Neutrophil (primary cell): ENCODE measurements around the gene NOL9.

ENCODE experiments used
- H3K27ac ChIP-seq: fragments of 200-600 bp; sonication (generic); 2 replicates; pipeline ENCODE4 v1.5.1; 2016; ENCODE audit warnings: mild to moderate bottlenecking, moderate library complexity
- H3K27me3 ChIP-seq: fragments of 200-600 bp; sonication (generic); 2 replicates; pipeline ENCODE4 v1.6.0; 2016; ENCODE audit warnings: mild to moderate bottlenecking
- H3K36me3 ChIP-seq: fragments of 200-600 bp; sonication (generic); 2 replicates; pipeline ENCODE4 v1.5.1; 2017
- H3K4me1 ChIP-seq, 2 experiments: fragments of 200-600 bp in 1 of 2; sonication (generic) in 1 of 2; 1 replicate in 1 of 2; 2 replicates in 1 of 2; pipeline versions ENCODE4 v1.5.1 to v1.6.1; 2013 to 2016; ENCODE audit warnings: low read depth in 1 of 2, low read length in 1 of 2, mild to moderate bottlenecking in 1 of 2, moderate library complexity in 1 of 2; ENCODE audit not compliant: control insufficient read depth in 1 of 2, insufficient read depth in 1 of 2
- H3K4me3 ChIP-seq, 2 experiments: fragments of 200-600 bp in 1 of 2; sonication (generic) in 1 of 2; 1 replicate in 1 of 2; 2 replicates in 1 of 2; pipeline ENCODE4 v1.5.1; 2013 to 2016; ENCODE audit warnings: low read depth in 1 of 2, low read length in 1 of 2, mild to moderate bottlenecking in 1 of 2, moderate library complexity in 1 of 2
- H3K9me3 ChIP-seq: fragments of 200-600 bp; sonication (generic); 2 replicates; pipeline ENCODE4 v1.5.1; 2016
- TF ChIP-seq, protein P1 (sequence below): fragments of 200-600 bp; sonication (generic); IDR thresholded peaks from 2 replicates; pipeline ENCODE4 v1.5.1; 2016; ENCODE audit warnings: antibody characterized with exemption

Gene NOL9

DNA sequence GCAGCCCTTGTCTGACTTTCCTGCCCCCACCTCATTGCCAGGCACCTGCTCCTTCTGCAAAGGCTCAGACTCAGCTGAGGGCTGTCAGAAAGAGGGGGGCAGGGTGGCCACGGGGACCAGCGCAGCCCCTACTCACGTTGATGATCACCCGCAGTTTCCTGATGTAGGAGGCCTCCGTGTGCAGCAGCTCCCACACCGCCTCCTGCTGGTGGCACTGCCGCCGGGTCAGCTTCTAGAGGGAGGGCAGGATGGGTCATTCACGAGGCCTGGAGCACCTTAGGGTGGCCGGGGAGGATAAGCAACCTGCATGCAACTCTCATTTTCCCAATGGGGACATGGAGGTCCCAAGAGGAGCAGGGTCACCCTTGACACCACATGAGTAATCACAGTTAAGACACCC lies 81.9 kb downstream of the NOL9 start:
- Histone ChIP-seq H3K4me1 (no peaks in the 10 kb centered on the region), H3K9me3 (no peaks in the 10 kb centered on the region), H3K4me3 (no peak overlapping the region), H3K36me3 (no peaks in the 10 kb centered on the region), H3K27ac (no peak overlapping the region), H3K27me3 (peaks cover 9% of the 10 kb centered on the region)
- TF ChIP-seq, protein P1, sequence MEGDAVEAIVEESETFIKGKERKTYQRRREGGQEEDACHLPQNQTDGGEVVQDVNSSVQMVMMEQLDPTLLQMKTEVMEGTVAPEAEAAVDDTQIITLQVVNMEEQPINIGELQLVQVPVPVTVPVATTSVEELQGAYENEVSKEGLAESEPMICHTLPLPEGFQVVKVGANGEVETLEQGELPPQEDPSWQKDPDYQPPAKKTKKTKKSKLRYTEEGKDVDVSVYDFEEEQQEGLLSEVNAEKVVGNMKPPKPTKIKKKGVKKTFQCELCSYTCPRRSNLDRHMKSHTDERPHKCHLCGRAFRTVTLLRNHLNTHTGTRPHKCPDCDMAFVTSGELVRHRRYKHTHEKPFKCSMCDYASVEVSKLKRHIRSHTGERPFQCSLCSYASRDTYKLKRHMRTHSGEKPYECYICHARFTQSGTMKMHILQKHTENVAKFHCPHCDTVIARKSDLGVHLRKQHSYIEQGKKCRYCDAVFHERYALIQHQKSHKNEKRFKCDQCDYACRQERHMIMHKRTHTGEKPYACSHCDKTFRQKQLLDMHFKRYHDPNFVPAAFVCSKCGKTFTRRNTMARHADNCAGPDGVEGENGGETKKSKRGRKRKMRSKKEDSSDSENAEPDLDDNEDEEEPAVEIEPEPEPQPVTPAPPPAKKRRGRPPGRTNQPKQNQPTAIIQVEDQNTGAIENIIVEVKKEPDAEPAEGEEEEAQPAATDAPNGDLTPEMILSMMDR = no peak

GRCh38 chr1:6471970-6472368 lies 82.3 kb downstream of the NOL9 start:
- TF ChIP-seq, protein P1 = no peak
- Histone ChIP-seq H3K36me3 (no peaks in the 10 kb centered on the region), H3K4me3 (no peak overlapping the region), H3K27me3 (peaks cover 13% of the 10 kb centered on the region), H3K9me3 (no peaks in the 10 kb centered on the region), H3K27ac (no peak overlapping the region), H3K4me1 (no peaks in the 10 kb centered on the region)
